DOHH2 (cell line): ENCODE results near the gene CHKB.
A peak's percentile ranks its signal among the peaks of the same experiment; 100 is the strongest.

ENCODE experiments used
- H3F3A ChIP-seq: fragments of 200-600 bp; sonication (generic), shearing (Covaris generic); 2 replicates; pipeline ENCODE4 v1.6.0; 2016; ENCODE audit warnings: antibody characterized with exemption, mild to moderate bottlenecking; ENCODE audit not compliant: control insufficient read depth, insufficient read depth
- H3K27ac ChIP-seq: fragments of 200-600 bp; sonication (generic); 2 replicates; pipeline ENCODE4 v1.5.1; 2014; ENCODE audit warnings: low read depth, mild to moderate bottlenecking, low read length, moderate library complexity
- H3K27me3 ChIP-seq: fragments of 200-600 bp; sonication (generic); 2 replicates; pipeline ENCODE4 v1.6.1; 2014; ENCODE audit warnings: mild to moderate bottlenecking, low read length, mixed read lengths; ENCODE audit not compliant: control insufficient read depth
- H3K36me3 ChIP-seq: fragments of 200-600 bp; sonication (generic); 2 replicates; pipeline ENCODE4 v1.6.1; 2014; ENCODE audit warnings: mild to moderate bottlenecking, low read length, moderate library complexity, mixed read lengths; ENCODE audit not compliant: control insufficient read depth
- H3K4me1 ChIP-seq: fragments of 200-600 bp; sonication (generic); 2 replicates; pipeline ENCODE4 v1.6.1; 2014; ENCODE audit warnings: mild to moderate bottlenecking, low read length, mixed read lengths; ENCODE audit not compliant: control insufficient read depth
- H3K4me2 ChIP-seq: fragments of 200-600 bp; sonication (generic); 2 replicates; pipeline ENCODE4 v1.6.0; 2014; ENCODE audit warnings: mild to moderate bottlenecking, low read length, moderate library complexity
- H3K4me3 ChIP-seq: fragments of 200-600 bp; sonication (generic); 2 replicates; pipeline ENCODE4 v1.5.1; 2014; ENCODE audit warnings: mild to moderate bottlenecking, low read length, mixed read lengths
- H3K79me2 ChIP-seq: fragments of 200-600 bp; sonication (generic); 2 replicates; pipeline ENCODE4 v1.6.1; 2014; ENCODE audit warnings: mild to moderate bottlenecking, low read length, mixed read lengths; ENCODE audit not compliant: control insufficient read depth
- H3K9me2 ChIP-seq: fragments of 200-600 bp; sonication (generic); replicated peaks from 2 replicates; pipeline ENCODE4 v1.6.1; 2014; ENCODE audit warnings: mild to moderate bottlenecking, low read length, mixed read lengths; ENCODE audit not compliant: control insufficient read depth
- H3K9me3 ChIP-seq: fragments of 200-600 bp; sonication (generic); 2 replicates; pipeline ENCODE4 v1.6.1; 2014; ENCODE audit warnings: antibody characterized with exemption, low read length, mixed read lengths; ENCODE audit not compliant: control insufficient read depth, insufficient read depth
- H4K20me1 ChIP-seq: fragments of 200-600 bp; sonication (generic); 2 replicates; pipeline ENCODE4 v1.6.0; 2014; ENCODE audit warnings: low read depth, mild to moderate bottlenecking, antibody characterized with exemption, low read length, moderate library complexity; ENCODE audit not compliant: control insufficient read depth, insufficient read depth
- CTCF ChIP-seq: fragments of 200-600 bp; sonication (generic); IDR thresholded peaks from one replicate; pipeline ENCODE4 v1.5.1; 2014; ENCODE audit warnings: antibody characterized with exemption, mild to moderate bottlenecking, low read depth, low read length; ENCODE audit not compliant: poor library complexity, severe bottlenecking
- EZH2phosphoT487 ChIP-seq: fragments of 200-600 bp; sonication (generic); IDR thresholded peaks from 2 replicates; pipeline ENCODE4 v1.6.1; 2017; ENCODE audit warnings: borderline replicate concordance, mild to moderate bottlenecking, antibody characterized with exemption, low read length, moderate library complexity, mixed read lengths

CHKB gene

GRCh38 chr22:50583294-50583861, 729 bp upstream of the CHKB start:
- Histone ChIP-seq H3K79me2 (peaks cover 23% of the 10 kb centered on the region), H3K9me3 (no peaks in the 10 kb centered on the region), H4K20me1 (no peaks in the 10 kb centered on the region), H3K4me1 (peaks cover 16% of the 10 kb centered on the region), H3K9me2 (no peaks in the 10 kb centered on the region), H3F3A (no peaks in the 10 kb centered on the region), H3K27ac (peak overlapping the region; percentile 79), H3K27me3 (no peaks in the 10 kb centered on the region), H3K4me3 (peak overlapping the region; percentile 82), H3K36me3 (peaks cover 39% of the 10 kb centered on the region), H3K4me2 (peak overlapping the region; percentile 86)
- TF ChIP-seq EZH2phosphoT487 (no peak), CTCF (peak; percentile 39)

GRCh38 chr22:50581950-50582492, 628 bp downstream of the CHKB start:
- peaks cover 47% of the 10 kb centered on the region for H3K36me3 ChIP-seq
- no peaks in the 10 kb centered on the region for H3K27me3 ChIP-seq
- H3K4me3 ChIP-seq = peak overlapping the region; percentile 82
- H3K4me1 ChIP-seq = peaks cover 16% of the 10 kb centered on the region
- H3K27ac ChIP-seq = peak overlapping the region; percentile 79
- no peaks in the 10 kb centered on the region for H4K20me1 ChIP-seq
- H3K9me3 ChIP-seq = no peaks in the 10 kb centered on the region
- H3K9me2 ChIP-seq = no peaks in the 10 kb centered on the region
- no peak for TF ChIP-seq EZH2phosphoT487
- TF ChIP-seq CTCF = no peak
- peak overlapping the region; percentile 95 for H3K4me2 ChIP-seq
- no peaks in the 10 kb centered on the region for H3F3A ChIP-seq
- H3K79me2 ChIP-seq = peaks cover 23% of the 10 kb centered on the region

GRCh38 chr22:50581031-50581949, 1.4 kb downstream of the CHKB start:
- Histone ChIP-seq H3F3A (no peaks in the 10 kb centered on the region), H3K36me3 (peaks cover 54% of the 10 kb centered on the region), H3K4me2 (peak overlapping the region; percentile 95), H3K4me3 (peak overlapping the region; percentile 82), H3K9me2 (no peaks in the 10 kb centered on the region), H3K79me2 (peaks cover 23% of the 10 kb centered on the region), H4K20me1 (no peaks in the 10 kb centered on the region), H3K4me1 (peaks cover 16% of the 10 kb centered on the region), H3K27ac (no peak overlapping the region), H3K9me3 (no peaks in the 10 kb centered on the region), H3K27me3 (no peaks in the 10 kb centered on the region)
- TF ChIP-seq EZH2phosphoT487 (no peak), CTCF (no peak)
